Spleen (tissue), 7 donors: ENCODE data around the gene PCMTD2.
A peak's percentile ranks its signal among the peaks of the same experiment; 100 is the strongest.

ENCODE experiments used
- POLR2A ChIP-seq, 3 donors: fragments of 450-650 bp; IDR thresholded peaks; one replicate each; pipeline ENCODE4 v1.5.1; 2017; ENCODE audit warnings: antibody characterized with exemption in 3 of 3, mild to moderate bottlenecking in 1 of 3
- POLR2AphosphoS5 ChIP-seq, 3 donors: sonication (generic); formaldehyde crosslinking; IDR thresholded peaks; one replicate each; pipeline ENCODE4 v1.5.1; 2017; ENCODE audit warnings: antibody characterized with exemption in 3 of 3
- TF ChIP-seq, protein P1 (sequence below), 11 experiments: fragments of 200-600 bp in 7 of 11; fragments of 450-650 bp in 4 of 11; sonication (generic) in 4 of 11; IDR thresholded peaks in 8 of 11; conservative IDR thresholded peaks in 3 of 11; 1 replicate in 7 of 11; 2 replicates in 4 of 11; pipeline versions ENCODE4 v1.4.0 to v1.8.0; 2016 to 2021; ENCODE audit warnings: antibody characterized with exemption in 11 of 11, inconsistent platforms in 4 of 11, mild to moderate bottlenecking in 1 of 11
- donor health status: DM: no; HTN: no; CAD: no; lungs with moderate emphysema.
- donor health status: DM: no; HTN: no; CAD: no.
- donor health status: DM: no; HTN: no; CAD: no.

DNA sequence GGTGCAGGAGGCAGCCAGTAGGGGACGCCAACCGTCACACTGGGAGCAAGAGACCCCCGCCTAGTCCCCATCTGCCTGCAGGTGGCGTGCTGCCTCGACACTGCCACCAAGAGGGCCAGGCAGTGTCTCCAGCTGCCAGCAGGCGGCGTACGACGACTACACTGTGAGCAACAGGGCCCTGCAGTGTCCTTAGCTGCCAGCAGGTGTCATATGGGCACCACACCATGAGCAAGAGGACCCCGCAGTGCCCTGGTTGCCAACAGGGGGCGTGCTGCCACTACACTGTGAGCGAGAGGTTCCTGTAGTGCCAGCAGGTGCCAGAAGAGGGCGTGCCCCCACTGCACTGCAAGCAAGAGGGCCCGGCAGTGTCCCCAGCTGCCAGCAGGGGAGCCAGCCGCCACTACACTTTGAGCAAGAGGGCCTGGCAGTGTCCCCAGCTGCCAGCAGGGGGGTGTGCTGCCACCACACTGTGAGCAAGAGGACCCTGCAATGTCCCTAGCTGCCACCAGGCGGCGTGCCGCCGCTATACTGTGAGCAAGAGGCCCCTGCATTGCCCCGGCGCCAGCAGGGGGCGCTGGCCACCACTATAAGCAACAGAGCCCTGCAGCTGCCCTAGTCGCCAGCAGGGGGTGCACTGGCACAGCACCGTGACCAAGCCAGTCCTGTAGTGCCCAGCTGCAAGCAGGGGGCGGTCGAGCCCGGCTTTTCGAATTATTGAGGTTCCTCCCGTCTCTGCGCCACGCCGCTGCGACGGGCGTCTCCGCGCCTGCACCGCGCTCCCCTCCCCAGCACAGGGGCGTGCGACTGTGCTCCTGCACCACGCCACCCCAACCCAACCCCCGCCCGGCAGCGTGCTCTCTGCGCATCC is 30.3 kb downstream of the PCMTD2 start:
- TF ChIP-seq, protein P1, sequence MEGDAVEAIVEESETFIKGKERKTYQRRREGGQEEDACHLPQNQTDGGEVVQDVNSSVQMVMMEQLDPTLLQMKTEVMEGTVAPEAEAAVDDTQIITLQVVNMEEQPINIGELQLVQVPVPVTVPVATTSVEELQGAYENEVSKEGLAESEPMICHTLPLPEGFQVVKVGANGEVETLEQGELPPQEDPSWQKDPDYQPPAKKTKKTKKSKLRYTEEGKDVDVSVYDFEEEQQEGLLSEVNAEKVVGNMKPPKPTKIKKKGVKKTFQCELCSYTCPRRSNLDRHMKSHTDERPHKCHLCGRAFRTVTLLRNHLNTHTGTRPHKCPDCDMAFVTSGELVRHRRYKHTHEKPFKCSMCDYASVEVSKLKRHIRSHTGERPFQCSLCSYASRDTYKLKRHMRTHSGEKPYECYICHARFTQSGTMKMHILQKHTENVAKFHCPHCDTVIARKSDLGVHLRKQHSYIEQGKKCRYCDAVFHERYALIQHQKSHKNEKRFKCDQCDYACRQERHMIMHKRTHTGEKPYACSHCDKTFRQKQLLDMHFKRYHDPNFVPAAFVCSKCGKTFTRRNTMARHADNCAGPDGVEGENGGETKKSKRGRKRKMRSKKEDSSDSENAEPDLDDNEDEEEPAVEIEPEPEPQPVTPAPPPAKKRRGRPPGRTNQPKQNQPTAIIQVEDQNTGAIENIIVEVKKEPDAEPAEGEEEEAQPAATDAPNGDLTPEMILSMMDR (IDR thresholded peaks at IDR 0.05 in 8 of 11, conservative IDR thresholded peaks at IDR 0.05 in 3 of 11): peak; percentile 35 to 81 (median 63)
- peak in 1 of 3 donors; percentile 7 for TF ChIP-seq POLR2A (IDR thresholded peaks at IDR 0.05)
- TF ChIP-seq POLR2AphosphoS5 (IDR thresholded peaks at IDR 0.05): peak in 1 of 3 donors; percentile 50
